ENCODE results near the gene FZD2.
A peak's percentile ranks its signal among the peaks of the same experiment; 100 is the strongest.

The FZD2 gene

DNA sequence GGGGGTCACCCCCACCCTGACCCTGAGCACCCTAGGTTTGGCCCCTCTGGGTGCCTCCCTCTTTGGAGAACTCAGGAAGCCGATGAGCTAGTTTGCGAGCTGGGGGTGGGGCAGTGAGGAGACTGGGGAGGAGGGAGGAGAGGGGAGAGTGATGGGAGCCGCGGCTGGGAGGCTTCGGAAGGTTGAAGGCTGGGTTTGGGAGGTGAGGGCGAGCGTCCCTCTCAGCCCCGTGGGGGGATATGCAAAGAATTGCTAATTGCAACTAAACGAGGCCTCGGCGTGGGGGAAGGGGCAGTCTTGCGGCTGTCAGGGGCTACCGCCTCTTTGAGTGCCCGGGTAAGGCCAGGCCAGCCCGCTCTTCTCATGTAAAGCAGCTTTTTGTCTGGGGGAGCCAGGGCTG, 17.6 kb upstream of the FZD2 start:
- 86% methylated on average over 9 of the region's 15 CpGs for WGBS (ENCODE audit: insufficient coverage)
- POLR2A ChIA-PET: no interaction called here
- no peak overlapping the region for H3K27ac ChIP-seq (ENCODE audit: insufficient read depth in 1 of 2, low read depth in 1 of 2, low read length in 2 of 2, poor library complexity in 1 of 2, severe bottlenecking in 2 of 2)
- no peak for DNase-seq
- peaks cover 0 to 17% (median 5%) of the 10 kb centered on the region in 4 experiments for H3K4me1 ChIP-seq (ENCODE audit: control extremely low read depth in 1 of 4, control insufficient read depth in 4 of 4, insufficient read depth in 4 of 4, low read length in 3 of 4)
- CTCF ChIA-PET: interaction anchor here (2.1 kb wide), 1 partner anchor 98 kb away, joined by 5 read pairs; no protein-coding TSS in a partner anchor
- no peaks in the 10 kb centered on the region for H3K27me3 ChIP-seq (replicated peaks in 2 of 5; ENCODE audit: control insufficient read depth in 4 of 5, insufficient read depth in 5 of 5, low read length in 4 of 5)
- H3K4me3 ChIP-seq (ENCODE audit: control insufficient read depth in 1 of 7, extremely low read depth in 1 of 7, insufficient read depth in 4 of 7, low read depth in 2 of 7, low read length in 6 of 7): no peak overlapping the region
- no peaks in the 10 kb centered on the region for H3K36me3 ChIP-seq (ENCODE audit: control insufficient read depth in 4 of 4, insufficient read depth in 4 of 4, low read length in 3 of 4)
- H3K9me3 ChIP-seq (ENCODE audit: control extremely low read depth in 1 of 5, control insufficient read depth in 4 of 5, insufficient read depth in 2 of 5, low read depth in 1 of 5, low read length in 4 of 5): no peaks in the 10 kb centered on the region

GRCh38 chr17:44540246-44541084, 16.8 kb upstream of the FZD2 start:
- no peak for DNase-seq
- H3K9me3 ChIP-seq (ENCODE audit: control extremely low read depth in 1 of 5, control insufficient read depth in 4 of 5, insufficient read depth in 2 of 5, low read depth in 1 of 5, low read length in 4 of 5): no peaks in the 10 kb centered on the region
- 97% methylated on average over 10 of the region's 11 CpGs for WGBS (ENCODE audit: insufficient coverage)
- POLR2A ChIA-PET: no interaction called here
- H3K27ac ChIP-seq (ENCODE audit: insufficient read depth in 1 of 2, low read depth in 1 of 2, low read length in 2 of 2, poor library complexity in 1 of 2, severe bottlenecking in 2 of 2): no peak overlapping the region
- no peak overlapping the region for H3K4me3 ChIP-seq (ENCODE audit: control insufficient read depth in 1 of 7, extremely low read depth in 1 of 7, insufficient read depth in 4 of 7, low read depth in 2 of 7, low read length in 6 of 7)
- peaks cover 0 to 17% (median 5%) of the 10 kb centered on the region in 4 experiments for H3K4me1 ChIP-seq (ENCODE audit: control extremely low read depth in 1 of 4, control insufficient read depth in 4 of 4, insufficient read depth in 4 of 4, low read length in 3 of 4)
- H3K27me3 ChIP-seq (replicated peaks in 2 of 5; ENCODE audit: control insufficient read depth in 4 of 5, insufficient read depth in 5 of 5, low read length in 4 of 5): no peaks in the 10 kb centered on the region
- CTCF ChIA-PET: interaction anchor here (1.2 to 2.1 kb wide), 2 partner anchors 9 to 97 kb away, joined by 5 to 8 read pairs; no protein-coding TSS in a partner anchor
- no peaks in the 10 kb centered on the region for H3K36me3 ChIP-seq (ENCODE audit: control insufficient read depth in 4 of 4, insufficient read depth in 4 of 4, low read length in 3 of 4)

DNA sequence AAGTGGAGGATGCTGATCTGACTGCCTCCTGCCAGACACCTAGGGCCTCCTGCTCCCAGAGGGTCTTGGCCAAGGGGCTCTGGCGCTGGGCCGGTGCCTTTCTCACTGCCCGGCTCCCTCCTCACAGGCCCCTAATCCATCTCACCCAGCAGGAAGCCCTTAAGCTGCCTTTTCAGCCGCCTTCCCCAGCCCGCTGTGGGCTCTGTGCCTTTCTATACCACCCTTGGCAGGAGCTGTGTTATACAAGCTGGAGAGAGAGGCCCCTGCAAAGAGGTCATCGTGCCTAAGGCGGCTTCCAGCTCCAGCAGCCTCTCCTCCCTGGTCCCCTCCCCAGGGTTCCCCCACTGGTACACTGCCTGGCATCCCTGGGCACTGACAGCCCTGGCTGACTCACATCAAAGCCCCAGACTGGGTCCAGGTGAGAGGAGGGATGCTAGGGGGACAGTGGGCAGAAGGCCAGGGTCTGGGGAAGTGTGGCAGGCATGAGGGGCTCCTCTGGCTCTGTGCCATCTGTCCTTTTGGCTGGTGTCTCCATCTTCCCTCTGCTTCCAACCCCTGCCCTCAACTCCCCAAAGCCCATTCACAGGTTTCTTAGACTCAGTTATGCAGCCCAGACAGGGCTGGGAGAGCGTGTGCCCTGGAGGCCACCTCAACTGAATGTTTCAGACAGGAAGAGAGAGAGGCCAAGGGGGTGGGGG, 15.3 kb upstream of the FZD2 start:
- CTCF ChIA-PET: interaction anchor here (1.3 to 2.1 kb wide), 3 partner anchors 8 to 95 kb away, joined by 4 to 5 read pairs (median 5); no protein-coding TSS in a partner anchor
- Histone ChIP-seq H3K27me3 (replicated peaks in 2 of 5; ENCODE audit: control insufficient read depth in 4 of 5, insufficient read depth in 5 of 5, low read length in 4 of 5) (no peaks in the 10 kb centered on the region), H3K9me3 (ENCODE audit: control extremely low read depth in 1 of 5, control insufficient read depth in 4 of 5, insufficient read depth in 2 of 5, low read depth in 1 of 5, low read length in 4 of 5) (peaks cover 0 to 2% (median 0%) of the 10 kb centered on the region in 5 experiments), H3K4me3 (ENCODE audit: control insufficient read depth in 1 of 7, extremely low read depth in 1 of 7, insufficient read depth in 4 of 7, low read depth in 2 of 7, low read length in 6 of 7) (no peak overlapping the region), H3K27ac (ENCODE audit: insufficient read depth in 1 of 2, low read depth in 1 of 2, low read length in 2 of 2, poor library complexity in 1 of 2, severe bottlenecking in 2 of 2) (no peak overlapping the region), H3K4me1 (ENCODE audit: control extremely low read depth in 1 of 4, control insufficient read depth in 4 of 4, insufficient read depth in 4 of 4, low read length in 3 of 4) (peaks cover 0 to 11% (median 9%) of the 10 kb centered on the region in 4 experiments), H3K36me3 (ENCODE audit: control insufficient read depth in 4 of 4, insufficient read depth in 4 of 4, low read length in 3 of 4) (no peaks in the 10 kb centered on the region)
- no peak for DNase-seq
- POLR2A ChIA-PET: interaction anchor here (0.6 kb wide), 1 partner anchor 18 kb away, joined by 6 read pairs; no protein-coding TSS in a partner anchor
- WGBS (ENCODE audit: insufficient coverage): 100% methylated on average over 1 of the region's 8 CpGs

- H3K36me3 ChIP-seq (ENCODE audit: control insufficient read depth in 4 of 4, insufficient read depth in 4 of 4, low read length in 3 of 4): no peaks in the 10 kb centered on the region
- no peak for DNase-seq
- peaks cover 0 to 25% (median 18%) of the 10 kb centered on the region in 4 experiments for H3K4me1 ChIP-seq (ENCODE audit: control extremely low read depth in 1 of 4, control insufficient read depth in 4 of 4, insufficient read depth in 4 of 4, low read length in 3 of 4)
- no peak overlapping the region for H3K27ac ChIP-seq (ENCODE audit: insufficient read depth in 1 of 2, low read depth in 1 of 2, low read length in 2 of 2, poor library complexity in 1 of 2, severe bottlenecking in 2 of 2)
- no peak overlapping the region for H3K4me3 ChIP-seq (ENCODE audit: control insufficient read depth in 1 of 7, extremely low read depth in 1 of 7, insufficient read depth in 4 of 7, low read depth in 2 of 7, low read length in 6 of 7)
- H3K9me3 ChIP-seq (ENCODE audit: control extremely low read depth in 1 of 5, control insufficient read depth in 4 of 5, insufficient read depth in 2 of 5, low read depth in 1 of 5, low read length in 4 of 5): peaks cover 0 to 2% (median 0%) of the 10 kb centered on the region in 5 experiments
- ChIA-PET CTCF (interaction anchor here (5.4 kb wide), 1 partner anchor 10 kb away, joined by 21 read pairs; no protein-coding TSS in a partner anchor), POLR2A (no interaction called here)
- 97% methylated on average over 3 of the region's 5 CpGs for WGBS (ENCODE audit: insufficient coverage)
- no peaks in the 10 kb centered on the region for H3K27me3 ChIP-seq (replicated peaks in 2 of 5; ENCODE audit: control insufficient read depth in 4 of 5, insufficient read depth in 5 of 5, low read length in 4 of 5)
These were observed 13.9 kb upstream of the FZD2 start for GRCh38 chr17:44543213-44543904.

DNA sequence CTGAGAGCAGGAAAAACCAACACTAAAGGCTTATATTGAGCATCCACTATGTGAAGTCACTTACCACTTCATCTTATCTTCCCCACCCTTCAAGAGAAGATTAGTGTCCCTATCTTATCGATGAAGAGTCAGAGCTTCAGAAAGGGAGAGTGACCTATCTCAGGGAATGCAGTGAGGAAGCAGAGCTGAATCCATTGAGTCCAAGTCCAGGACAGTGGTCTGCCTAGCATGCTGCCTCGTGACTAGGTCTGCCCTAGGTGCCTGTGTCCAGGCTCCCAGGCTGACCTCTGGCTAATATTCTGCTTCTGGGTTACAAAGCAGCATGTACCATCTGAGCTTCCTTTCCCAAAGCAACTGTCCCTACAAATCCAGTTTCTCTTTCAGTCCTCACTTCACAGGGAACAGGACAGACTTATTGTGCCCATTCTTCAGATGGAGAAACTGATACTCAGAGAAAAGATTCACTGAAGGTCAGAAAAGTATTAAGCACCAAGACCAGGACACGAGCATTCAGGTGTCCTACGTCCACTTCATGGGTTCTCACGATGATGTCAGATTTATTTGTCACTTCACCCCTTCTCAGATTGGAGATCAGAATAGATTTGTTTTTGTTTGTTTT, 13.3 kb upstream of the FZD2 start:
- no peaks in the 10 kb centered on the region for H3K27me3 ChIP-seq (replicated peaks in 2 of 5; ENCODE audit: control insufficient read depth in 4 of 5, insufficient read depth in 5 of 5, low read length in 4 of 5)
- H3K27ac ChIP-seq (ENCODE audit: insufficient read depth in 1 of 2, low read depth in 1 of 2, low read length in 2 of 2, poor library complexity in 1 of 2, severe bottlenecking in 2 of 2): no peak overlapping the region
- peaks cover 0 to 27% (median 19%) of the 10 kb centered on the region in 4 experiments for H3K4me1 ChIP-seq (ENCODE audit: control extremely low read depth in 1 of 4, control insufficient read depth in 4 of 4, insufficient read depth in 4 of 4, low read length in 3 of 4)
- H3K4me3 ChIP-seq (ENCODE audit: control insufficient read depth in 1 of 7, extremely low read depth in 1 of 7, insufficient read depth in 4 of 7, low read depth in 2 of 7, low read length in 6 of 7): no peak overlapping the region
- no peak for DNase-seq
- H3K36me3 ChIP-seq (ENCODE audit: control insufficient read depth in 4 of 4, insufficient read depth in 4 of 4, low read length in 3 of 4): no peaks in the 10 kb centered on the region
- H3K9me3 ChIP-seq (ENCODE audit: control extremely low read depth in 1 of 5, control insufficient read depth in 4 of 5, insufficient read depth in 2 of 5, low read depth in 1 of 5, low read length in 4 of 5): peaks cover 0 to 2% (median 0%) of the 10 kb centered on the region in 5 experiments
- CTCF ChIA-PET: interaction anchor here (5.4 kb wide), 1 partner anchor 10 kb away, joined by 21 read pairs; no protein-coding TSS in a partner anchor
- POLR2A ChIA-PET: no interaction called here
- 100% methylated on average over 4 of the region's 5 CpGs for WGBS (ENCODE audit: insufficient coverage)

- ChIA-PET POLR2A (interaction anchor here (0.5 to 0.6 kb wide), 2 partner anchors 131 to 1124 kb away, joined by 3 to 5 read pairs; no protein-coding TSS in a partner anchor), CTCF (interaction anchor here (0.5 to 5.4 kb wide), 5 partner anchors 10 to 75 kb away, joined by 3 to 21 read pairs (median 4); no protein-coding TSS in a partner anchor)
- peaks cover 0 to 2% (median 0%) of the 10 kb centered on the region in 5 experiments for H3K9me3 ChIP-seq (ENCODE audit: control extremely low read depth in 1 of 5, control insufficient read depth in 4 of 5, insufficient read depth in 2 of 5, low read depth in 1 of 5, low read length in 4 of 5)
- H3K4me3 ChIP-seq (ENCODE audit: control insufficient read depth in 1 of 7, extremely low read depth in 1 of 7, insufficient read depth in 4 of 7, low read depth in 2 of 7, low read length in 6 of 7): no peak overlapping the region
- no peaks in the 10 kb centered on the region for H3K36me3 ChIP-seq (ENCODE audit: control insufficient read depth in 4 of 4, insufficient read depth in 4 of 4, low read length in 3 of 4)
- H3K4me1 ChIP-seq (ENCODE audit: control extremely low read depth in 1 of 4, control insufficient read depth in 4 of 4, insufficient read depth in 4 of 4, low read length in 3 of 4): peaks cover 0 to 25% (median 18%) of the 10 kb centered on the region in 4 experiments
- H3K27me3 ChIP-seq (replicated peaks in 2 of 5; ENCODE audit: control insufficient read depth in 4 of 5, insufficient read depth in 5 of 5, low read length in 4 of 5): peaks cover 0 to 6% (median 0%) of the 10 kb centered on the region in 5 experiments
- WGBS (ENCODE audit: insufficient coverage): 19% methylated on average over 2 of the region's 4 CpGs
- peak; percentile 32 to 74 (median 62) for DNase-seq
- no peak overlapping the region for H3K27ac ChIP-seq (ENCODE audit: insufficient read depth in 1 of 2, low read depth in 1 of 2, low read length in 2 of 2, poor library complexity in 1 of 2, severe bottlenecking in 2 of 2)
These were observed 10.3 kb upstream of the FZD2 start for GRCh38 chr17:44546671-44547606.
